OCI-LY3 (cell line): ENCODE data around the gene CHST4.

Experiments used
- CTCF ChIP-seq: fragments of 200-600, 300-600 bp; sonication (generic); IDR thresholded peaks from 2 replicates; pipeline ENCODE4 v1.5.1; 2014; ENCODE audit warnings: antibody characterized with exemption, low read length, low read depth
- EZH2phosphoT487 ChIP-seq: fragments of 200-600 bp; shearing (Covaris generic); IDR thresholded peaks from 2 replicates; pipeline ENCODE4 v1.6.1; 2018; ENCODE audit warnings: antibody characterized with exemption, mixed run types, low read depth

GRCh38 chr16:71567931-71568330, 41.7 kb downstream of the CHST4 start:
- TF ChIP-seq CTCF (no peak), EZH2phosphoT487 (no peak)
